ENCODE results near the gene PRPF38B.
"Not testable (repeated sequence)": the region's sequence is repeated elsewhere in the genome, so short reads cannot be mapped to it uniquely, and the experiment has no call there.

PRPF38B gene

DNA sequence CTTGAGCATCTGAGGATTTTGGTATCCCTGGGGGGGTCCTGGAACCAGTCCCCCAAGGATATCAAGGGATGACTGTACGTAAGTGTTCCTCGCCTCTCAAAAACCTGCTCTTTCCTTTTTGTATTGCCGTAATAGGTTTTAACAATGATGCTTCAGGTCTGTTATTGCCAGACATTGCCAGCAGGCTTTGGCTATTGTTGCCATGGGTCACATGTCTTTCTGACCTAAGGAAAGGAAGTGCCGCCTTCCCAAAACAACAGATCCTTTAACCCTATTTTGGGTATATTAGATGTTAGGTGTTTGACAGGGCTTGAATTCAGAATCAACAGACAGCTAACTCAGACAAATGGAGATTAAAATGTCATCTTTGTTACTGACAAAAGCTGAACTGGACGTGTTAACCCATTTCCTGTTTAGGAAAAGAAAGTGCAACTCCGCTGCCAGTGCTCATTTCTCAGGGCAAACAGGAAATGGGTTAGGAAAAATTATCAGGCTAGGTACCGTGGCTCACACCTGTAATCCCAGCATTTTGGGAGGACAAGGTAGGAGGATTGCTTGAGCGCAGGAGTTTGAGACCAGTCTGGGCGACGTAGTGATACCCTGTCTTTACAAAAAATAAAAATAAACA is 12.4 kb upstream of the PRPF38B start:
- no peak for DNase-seq

DNA sequence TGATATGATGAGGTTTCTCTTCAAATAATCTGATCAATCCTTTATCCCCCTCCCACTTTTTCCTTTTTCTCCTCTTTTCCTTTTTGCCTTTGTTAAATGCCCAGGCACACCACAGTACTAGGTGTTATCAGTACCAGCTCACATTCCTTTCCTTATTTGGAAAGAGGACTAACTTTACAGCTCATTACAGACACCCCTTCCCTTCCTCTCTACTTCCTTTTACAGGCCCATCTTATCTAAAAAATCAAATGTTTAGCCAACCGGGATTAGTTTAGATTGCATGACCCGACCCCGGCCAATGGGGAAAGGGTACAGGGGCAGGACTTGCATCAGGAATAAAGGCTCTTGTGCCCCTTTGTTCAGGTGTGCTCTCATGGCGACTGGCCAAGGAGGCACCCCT is 10.4 kb upstream of the PRPF38B start:
- not testable (repeated sequence) for DNase-seq

DNA sequence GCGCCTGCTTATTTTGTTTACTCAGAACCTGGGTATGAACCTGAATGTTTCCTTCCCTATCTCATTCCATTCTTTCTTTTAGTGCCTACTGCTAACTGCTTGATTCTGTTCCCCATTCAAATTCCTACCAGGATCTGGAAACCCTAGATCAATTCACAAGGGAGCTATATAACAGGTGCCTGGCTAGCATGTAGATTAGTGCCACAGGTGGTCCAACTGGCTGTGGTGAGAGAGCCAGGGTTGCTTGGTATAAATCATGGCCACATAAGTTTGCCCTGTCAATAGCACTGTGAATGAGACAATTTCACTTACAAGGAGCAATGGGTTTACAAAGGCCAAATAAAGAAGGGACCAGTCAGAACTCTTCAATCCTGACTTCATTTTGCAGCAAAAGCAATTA is 6.6 kb upstream of the PRPF38B start:
- no peak for DNase-seq

DNA sequence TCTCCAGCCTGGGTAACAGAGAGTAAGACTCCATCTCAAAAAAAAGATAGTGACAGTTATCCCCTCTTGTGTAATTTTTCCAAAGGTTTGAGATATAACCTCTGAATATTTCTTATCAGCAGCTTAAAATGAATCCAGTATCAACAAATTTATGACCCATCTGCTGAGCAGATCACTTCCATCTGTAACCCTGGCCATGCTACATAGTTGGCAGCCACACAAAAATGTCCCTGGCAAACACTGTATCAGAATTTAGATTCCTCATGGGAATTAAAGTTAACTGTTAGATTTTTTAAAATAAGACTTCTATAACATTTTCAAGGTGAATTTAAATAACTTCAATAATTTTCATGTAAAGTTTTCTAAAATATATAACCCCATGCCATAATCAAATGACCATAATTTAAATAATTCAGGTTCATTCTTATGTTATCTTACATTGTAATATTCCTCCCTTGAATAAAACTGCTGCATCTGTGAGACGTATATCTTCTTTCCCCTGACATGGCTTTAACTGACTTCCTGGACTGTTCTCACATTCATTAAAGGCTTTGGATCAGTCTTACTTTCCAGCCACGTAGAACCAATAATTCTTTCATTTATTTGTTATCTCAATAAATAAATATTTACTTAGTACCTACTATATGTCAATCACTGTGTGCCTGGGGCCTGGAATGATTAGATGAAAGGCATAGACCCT is 5.3 kb upstream of the PRPF38B start:
- DNase-seq, result no peak

DNA sequence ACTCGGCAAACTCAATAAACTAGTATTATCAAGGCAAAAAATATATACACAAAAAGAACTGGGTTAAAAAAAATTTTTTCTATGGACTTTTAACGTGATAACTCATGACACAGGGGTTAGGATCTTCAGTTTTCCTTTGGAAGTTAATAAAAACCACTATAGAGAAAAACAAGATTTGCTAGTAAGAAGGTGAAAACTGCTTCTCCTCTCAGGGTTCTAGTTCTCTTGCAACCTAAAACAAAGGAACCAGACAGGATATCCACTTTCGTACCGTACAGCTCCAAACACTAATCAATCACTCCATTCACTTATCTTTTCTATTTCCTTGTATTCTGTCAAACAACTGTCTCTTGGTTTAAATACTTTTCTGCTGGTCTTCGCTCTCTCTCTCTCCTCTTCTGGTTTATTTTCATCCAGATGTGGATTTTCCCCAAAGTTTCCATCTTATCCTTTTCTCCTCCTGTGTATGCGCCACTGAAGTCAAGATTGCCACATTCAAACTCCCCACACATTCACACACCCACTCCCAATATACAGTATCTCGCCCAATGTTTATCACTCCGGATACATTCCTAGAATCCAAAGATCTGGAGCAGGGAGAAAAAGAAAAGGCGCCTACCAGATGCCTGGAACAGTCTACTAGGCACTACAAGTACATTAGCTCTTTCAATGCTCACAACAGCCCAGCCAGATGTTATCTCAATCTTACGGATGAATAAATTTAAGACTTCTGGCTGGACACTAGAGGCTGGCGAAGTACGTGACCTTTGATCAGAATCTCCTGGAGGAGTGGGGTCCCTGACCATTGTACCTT is 775 bp upstream of the PRPF38B start:
- peak in 1 of 2 donors; percentile 10 for DNase-seq

DNA sequence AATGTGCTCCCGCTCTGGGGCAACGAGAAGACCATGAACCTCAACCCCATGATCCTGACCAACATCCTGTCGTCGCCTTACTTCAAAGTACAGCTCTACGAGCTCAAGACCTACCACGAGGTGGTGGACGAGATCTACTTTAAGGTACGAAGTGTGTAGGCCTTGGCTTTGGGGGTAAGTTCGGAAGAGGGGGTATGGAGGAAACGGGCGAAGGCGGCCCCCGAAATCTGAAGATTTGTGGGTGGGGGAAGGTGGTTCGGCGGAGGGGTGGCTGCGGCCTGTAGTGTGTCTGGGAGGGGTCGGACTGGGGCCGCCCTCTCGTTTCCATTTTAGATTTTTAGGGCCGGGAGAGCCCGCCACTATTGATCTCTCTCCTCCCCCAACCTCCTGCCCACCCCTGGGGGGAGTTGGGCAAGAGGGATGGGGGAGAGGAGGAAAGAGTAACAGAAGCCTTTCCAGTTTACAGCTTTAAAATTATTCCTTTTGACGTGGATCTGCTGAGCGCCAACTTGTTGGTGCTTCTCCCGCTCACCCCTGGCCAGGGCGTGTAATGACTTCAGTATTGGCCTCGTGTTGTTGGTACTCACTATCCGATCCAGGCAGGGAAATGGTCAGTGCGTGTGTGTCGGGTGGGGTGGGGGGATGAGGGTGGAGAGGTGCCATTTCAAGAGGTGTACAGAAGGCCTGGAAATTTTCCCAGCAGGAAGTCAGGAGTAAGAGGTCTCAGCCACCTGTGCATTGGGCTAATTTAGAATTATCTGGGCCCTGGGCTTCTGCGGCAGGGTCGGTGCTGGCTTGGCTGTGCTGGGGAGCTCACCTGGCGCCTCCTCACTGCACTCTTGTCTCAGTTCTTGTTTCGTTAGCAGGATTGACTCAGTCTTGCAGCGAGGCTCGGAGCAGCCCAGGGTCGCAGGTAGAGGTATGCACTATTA is 880 bp downstream of the PRPF38B start:
- peak; percentile 70 to 73 for DNase-seq

DNA sequence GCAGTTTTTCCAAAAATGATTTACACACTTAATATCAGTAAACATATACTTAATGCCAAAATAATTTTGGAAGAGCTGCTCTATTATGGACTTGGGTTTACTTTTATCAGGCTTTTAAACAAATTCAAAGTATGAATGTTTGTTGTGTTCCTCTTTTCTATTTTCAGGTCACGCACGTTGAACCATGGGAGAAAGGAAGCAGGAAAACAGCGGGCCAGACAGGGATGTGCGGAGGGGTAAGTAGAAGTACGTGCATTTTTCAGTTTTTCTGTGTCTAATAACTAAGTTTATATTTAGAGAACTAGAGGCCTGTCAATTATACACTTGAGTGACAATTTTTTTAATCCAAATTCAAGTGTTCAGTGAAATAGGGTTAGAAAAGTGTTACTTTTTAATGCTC is 3.4 kb downstream of the PRPF38B start:
- no peak for DNase-seq

DNA sequence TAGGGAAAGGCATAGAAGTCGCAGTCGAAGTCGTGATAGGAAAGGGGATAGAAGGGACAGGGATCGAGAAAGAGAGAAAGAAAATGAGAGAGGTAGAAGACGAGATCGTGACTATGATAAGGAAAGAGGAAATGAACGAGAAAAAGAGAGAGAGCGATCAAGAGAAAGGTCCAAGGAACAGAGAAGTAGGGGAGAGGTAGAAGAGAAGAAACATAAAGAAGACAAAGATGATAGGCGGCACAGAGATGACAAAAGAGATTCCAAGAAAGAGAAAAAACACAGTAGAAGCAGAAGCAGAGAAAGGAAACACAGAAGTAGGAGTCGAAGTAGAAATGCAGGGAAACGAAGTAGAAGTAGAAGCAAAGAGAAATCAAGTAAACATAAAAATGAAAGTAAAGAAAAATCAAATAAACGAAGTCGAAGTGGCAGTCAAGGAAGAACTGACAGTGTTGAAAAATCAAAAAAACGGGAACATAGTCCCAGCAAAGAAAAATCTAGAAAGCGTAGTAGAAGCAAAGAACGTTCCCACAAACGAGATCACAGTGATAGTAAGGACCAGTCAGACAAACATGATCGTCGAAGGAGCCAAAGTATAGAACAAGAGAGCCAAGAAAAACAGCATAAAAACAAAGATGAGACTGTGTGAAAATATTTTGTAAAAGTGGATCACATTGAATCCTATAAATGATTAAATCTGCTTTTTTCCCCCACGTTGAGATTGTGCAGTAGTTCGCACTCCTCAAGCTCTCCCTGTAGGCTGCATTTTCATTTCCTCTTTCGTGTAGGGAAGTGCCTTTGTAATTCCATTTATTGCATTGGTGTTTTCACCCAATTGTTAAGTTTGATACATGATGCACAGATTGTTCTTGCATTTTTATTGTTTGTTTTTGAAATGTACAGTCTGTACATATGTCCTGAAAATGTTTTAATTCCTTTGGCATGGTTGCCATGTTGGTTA is 7.5 kb downstream of the PRPF38B start:
- no peak for DNase-seq

DNA sequence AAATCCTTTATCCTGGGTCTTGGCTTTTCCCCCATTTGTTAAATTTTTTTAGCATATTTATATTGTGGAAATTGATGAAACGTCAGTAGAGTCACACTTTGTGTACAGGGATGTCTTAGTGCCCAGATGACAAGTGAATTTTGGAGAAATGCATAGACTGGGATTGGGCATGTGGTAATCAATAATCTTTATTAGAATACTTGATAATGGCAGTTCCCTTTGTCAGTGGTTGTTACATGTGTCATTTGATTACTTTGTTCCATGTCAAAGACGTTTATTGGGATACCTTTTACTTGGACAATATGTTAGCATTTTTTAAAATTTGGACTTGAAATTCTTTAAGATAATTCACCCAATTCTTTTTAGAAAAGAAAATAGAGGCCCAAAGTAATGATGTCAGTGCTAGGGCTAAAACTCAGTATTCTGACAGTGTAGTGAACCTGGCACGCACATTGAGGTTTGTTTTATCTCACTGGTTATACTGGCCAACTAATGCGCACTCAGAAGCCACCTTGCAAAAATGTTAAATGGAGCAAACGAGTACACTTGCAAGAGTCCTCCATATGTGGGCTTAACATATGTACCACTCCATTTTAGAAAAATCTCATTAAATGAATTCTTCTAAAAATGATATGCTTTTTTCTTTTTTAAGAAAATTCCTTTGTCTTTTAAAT is 9.2 kb downstream of the PRPF38B start:
- DNase-seq, result no peak

DNA sequence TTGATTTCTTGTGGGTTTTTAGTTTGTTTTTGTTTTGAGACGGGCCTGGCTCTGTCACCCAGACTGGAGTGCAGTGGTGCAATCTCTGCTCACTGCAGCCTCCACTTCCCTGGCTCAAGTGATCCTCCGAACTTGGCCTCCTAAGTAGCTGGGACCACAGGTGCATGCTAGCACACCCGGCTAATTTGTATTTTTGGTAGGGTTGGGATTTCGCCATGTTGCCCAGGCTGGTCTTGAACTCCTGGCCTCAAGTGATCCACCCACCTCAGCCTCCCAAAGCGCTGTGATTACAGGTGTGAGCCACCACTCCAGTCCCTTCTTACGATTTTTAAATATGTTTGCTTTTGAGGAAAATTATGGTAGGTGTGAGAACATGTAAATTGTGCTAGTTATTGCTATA is 10.0 kb downstream of the PRPF38B start:
- DNase-seq, result not testable (repeated sequence)

DNA sequence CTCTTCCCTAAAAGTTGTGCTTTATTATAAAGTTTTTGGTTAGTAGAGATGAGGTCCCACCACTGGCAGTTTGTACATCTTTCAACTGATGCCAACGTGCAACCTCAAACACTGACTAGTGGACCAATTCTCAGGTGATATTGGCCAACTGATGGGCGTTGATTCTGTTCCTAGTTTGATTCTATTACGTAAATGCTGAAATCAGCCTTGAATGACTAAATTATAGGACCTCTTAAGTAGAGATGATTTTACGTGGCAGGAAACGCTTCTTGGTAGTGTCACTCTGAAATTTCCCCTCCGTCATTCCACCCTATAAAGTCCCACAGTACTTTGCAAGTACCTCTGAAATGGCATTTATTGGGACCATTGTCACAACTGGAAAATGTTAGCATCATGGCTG is 11.8 kb downstream of the PRPF38B start:
- peak; percentile 11 to 20 for DNase-seq

DNA sequence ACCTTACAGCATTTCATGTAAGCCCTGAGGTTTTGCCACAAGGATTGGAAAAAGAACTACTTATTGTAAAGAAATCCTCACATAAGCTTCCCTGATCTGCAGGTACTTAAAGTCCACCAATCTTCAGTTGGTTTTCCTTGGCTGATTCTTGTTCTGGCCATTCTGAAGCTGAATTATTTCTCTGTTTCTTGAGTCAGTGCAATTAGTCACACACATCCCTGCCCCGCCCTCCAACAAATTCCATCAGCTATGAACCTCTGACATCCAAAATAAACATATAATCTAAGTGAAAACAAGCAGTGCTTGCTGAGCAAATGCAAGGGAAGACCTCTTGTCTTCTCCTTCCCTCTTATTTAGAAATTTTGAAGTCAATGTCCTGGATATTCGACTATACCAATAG is 12.4 kb downstream of the PRPF38B start:
- DNase-seq, result no peak

DNA sequence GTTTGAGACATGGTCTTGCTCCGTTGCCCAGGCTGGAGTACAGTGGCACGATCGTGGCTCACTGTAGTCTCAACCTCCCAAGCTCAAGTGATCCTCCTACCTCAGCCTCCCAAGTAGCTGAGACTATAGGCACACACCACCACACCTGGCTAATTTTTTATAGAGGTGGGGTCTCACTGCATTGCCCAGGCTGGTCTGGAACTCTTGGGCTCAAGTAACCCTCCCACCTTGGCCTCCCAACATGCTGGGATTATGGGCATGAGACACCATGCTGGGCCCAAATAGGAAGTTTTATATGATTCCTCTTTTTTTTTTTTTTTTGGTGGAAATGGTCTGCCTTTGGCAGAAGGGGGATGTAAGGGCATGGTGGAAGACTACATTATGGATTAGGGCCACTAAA is 14.5 kb downstream of the PRPF38B start:
- no peak for DNase-seq

DNA sequence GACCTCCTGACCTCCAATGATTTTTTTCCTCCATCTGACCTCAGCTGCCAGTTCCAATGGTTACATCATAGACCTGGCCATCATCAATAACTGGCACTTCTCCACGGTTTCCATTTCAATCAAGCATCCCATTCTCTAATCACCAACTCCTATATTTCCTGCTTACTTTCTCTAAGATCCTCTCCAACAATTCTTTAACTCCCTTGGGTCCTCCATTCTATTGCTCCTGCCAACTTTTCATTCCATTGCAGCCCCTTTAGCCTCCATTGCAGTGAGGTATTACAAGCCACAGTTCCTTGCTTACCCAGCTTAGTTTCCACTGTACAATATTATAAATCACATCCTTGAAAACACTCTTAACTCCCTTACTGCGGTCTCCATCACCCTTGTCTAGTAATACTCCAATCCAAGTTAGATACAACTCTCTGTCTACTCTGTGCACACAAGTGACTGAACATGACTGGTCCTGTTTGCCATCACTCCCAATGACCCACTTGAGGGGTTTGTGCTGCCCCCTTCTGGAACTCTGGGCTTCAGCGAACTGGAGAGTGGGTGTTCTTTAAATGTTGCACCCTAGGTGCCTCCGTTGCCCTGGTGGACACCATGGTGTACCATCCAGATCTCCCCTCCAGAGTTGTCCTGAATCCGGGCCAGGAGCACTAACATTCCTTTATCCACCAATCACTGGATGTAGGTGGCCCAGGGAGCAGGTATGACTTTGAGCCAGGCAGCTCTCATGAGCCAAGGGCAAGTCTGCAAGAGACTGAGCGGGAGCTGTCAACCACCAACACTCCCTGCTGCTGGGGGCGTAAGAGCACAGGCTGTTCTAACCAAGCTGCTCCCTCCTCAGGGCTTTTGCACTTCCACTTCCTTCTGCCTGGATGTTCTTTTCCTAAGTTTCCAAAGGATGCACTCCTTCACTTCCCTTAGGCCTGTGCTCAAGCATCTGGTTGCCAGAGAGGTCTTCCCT is 16.9 kb downstream of the PRPF38B start:
- DNase-seq, result peak; percentile 59 to 72

DNA sequence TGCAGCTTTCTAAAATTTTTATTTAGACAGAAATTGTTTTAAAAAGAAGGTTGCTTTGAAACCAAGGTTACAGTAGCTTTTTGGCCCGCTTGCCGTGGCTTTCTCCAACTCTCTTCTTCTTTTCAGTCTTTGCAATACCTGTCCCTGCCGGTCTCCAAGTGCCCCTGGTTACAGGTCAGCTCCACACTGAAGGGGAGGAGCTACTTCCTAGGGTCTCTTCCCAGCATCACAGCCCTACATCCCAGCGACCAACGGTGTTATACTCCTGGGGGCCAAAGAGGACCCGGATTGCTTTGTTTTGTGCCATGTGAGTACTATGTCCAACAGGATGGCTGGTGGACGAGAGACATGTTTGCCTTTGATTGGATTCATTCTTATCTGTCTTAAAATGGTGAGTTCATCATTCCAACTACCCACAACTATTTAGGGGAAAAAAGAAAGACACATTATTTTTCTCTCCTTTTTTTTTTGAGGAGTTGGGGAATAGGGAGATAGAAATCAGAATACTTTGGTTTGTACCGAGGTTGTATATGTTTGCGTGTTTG is 20.6 kb downstream of the PRPF38B start, which contains the start of gene FNDC7:
FNDC7 (plus strand) TSS at position 303 of the 545 bp plus-strand sequence; CDS start at position 329, 26 bp downstream.
- DNase-seq, result no peak

DNA sequence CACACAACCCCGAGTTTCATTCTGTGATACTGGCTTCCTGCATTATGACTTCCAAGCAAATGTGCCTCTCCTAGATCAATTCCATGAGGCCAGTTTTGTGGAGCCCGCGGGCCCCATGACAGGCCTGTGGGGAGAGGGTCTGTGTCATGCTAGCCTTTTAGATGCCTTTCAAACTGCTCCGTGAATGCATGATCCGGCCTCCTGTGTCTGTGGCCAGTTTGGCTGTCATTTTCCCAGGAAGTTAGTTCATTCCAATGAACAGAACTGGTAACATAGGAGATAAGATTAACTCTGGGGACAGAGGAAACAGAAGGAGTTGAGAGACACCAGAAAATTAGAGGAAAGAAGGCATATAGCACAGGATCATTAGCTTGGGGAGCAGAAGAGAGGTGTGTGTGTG is 23.8 kb downstream of the PRPF38B start:
- DNase-seq, result no peak

DNA sequence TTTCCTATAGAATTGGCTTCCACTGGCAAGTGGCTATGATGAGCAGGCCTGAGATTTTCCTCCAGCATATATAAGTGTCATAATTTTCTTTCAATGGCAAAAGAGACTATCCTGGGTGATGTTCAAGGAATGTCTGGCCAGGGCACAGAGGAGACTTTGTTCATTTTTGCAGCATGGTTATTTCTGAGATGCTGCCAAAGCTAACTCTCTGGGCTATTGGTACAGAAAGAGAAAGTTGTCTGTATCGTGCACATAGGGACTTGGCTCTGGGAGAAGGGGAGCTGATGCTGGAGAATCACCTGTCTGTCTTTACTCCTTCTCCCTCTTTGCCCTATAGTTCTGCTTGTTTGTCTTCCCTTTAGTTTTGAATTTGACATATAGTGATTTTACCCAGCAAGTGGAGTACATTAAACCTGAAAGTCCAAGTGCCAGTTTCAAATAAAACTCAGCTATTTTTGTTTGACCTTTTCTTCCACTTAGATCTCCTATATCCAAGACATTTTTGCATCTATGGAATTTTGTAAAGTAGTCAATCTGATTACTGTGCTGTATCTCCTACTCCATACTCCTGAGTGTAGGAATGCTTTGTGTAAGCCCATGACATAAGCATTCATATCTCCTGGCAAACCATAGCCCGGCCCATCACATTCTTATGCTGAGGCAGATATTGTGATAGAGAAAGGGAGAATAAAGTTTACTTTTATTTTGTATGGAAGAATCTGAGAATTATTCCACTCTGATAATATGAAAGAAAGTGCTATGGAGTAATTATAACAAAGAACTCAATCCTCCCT is 24.5 kb downstream of the PRPF38B start:
- no peak for DNase-seq

DNA sequence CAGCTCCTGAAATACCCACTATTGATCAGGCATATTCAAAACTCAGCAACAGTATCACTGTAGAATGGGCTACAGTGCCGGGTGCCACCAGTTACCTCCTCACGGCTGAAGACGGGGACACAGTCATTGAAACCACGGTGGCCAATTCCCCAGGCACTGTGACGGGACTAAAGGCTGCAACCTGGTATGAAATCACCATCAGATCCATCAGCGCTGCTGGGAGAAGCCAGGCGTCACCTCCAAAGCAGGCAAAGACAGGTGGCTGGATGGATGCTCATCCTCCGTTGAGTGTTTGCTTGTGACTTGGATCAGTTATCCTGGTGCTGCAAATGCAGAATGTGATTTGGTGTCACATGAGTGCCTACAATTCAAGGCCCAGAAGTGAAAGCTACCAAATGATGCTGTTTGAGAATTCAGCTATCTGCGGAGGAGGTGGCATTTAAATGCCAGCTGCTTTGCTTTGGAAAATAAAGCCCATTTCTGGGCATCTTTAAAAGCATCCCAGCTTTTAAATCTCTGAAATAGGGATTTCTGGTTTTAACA is 25.7 kb downstream of the PRPF38B start:
- no peak for DNase-seq
